ENCODE measurements around the gene GRIP1.
A peak's percentile ranks its signal among the peaks of the same experiment; 100 is the strongest.

Gene GRIP1

GRCh38 chr12:66380769-66381535 lies 297.9 kb downstream of the GRIP1 start:
- no peak for DNase-seq (ENCODE audit: low spot score)

GRCh38 chr12:66379616-66380015 lies 299.3 kb downstream of the GRIP1 start:
- no peak for DNase-seq (ENCODE audit: low spot score)

- DNase-seq (ENCODE audit: low spot score), result no peak
Observed at GRCh38 chr12:66375560-66375959, 303.3 kb downstream of the GRIP1 start.

GRCh38 chr12:66371982-66372381 lies 306.9 kb downstream of the GRIP1 start:
- no peak for DNase-seq (ENCODE audit: low spot score)

GRCh38 chr12:66367015-66367667 lies 311.7 kb downstream of the GRIP1 start:
- DNase-seq (ENCODE audit: low spot score), result no peak

- DNase-seq (ENCODE audit: low spot score), result no peak
Observed at GRCh38 chr12:66365718-66366490, 313.0 kb downstream of the GRIP1 start.

- DNase-seq (ENCODE audit: low spot score), result no peak
Observed at GRCh38 chr12:66361703-66362102, 317.2 kb downstream of the GRIP1 start.

GRCh38 chr12:66359300-66359699 lies 319.6 kb downstream of the GRIP1 start:
- DNase-seq (ENCODE audit: low spot score), result no peak

- no peak for DNase-seq (ENCODE audit: low spot score)
Observed at GRCh38 chr12:66354291-66354690, 324.6 kb downstream of the GRIP1 start.

GRCh38 chr12:66352899-66353298 lies 326.0 kb downstream of the GRIP1 start:
- DNase-seq (ENCODE audit: low spot score), result no peak

GRCh38 chr12:66352197-66352596 lies 326.7 kb downstream of the GRIP1 start:
- peak; percentile 54 for DNase-seq (ENCODE audit: low spot score)

- DNase-seq (ENCODE audit: low spot score), result no peak
Observed at GRCh38 chr12:66351301-66351700, 327.6 kb downstream of the GRIP1 start.

GRCh38 chr12:66345956-66346355 lies 332.9 kb downstream of the GRIP1 start:
- no peak for DNase-seq (ENCODE audit: low spot score)

GRCh38 chr12:66345212-66345611 lies 333.7 kb downstream of the GRIP1 start:
- no peak for DNase-seq (ENCODE audit: low spot score)

GRCh38 chr12:66341126-66341525 lies 337.8 kb downstream of the GRIP1 start:
- DNase-seq (ENCODE audit: low spot score), result no peak

- no peak for DNase-seq (ENCODE audit: low spot score)
Observed at GRCh38 chr12:66340131-66340530, 338.7 kb downstream of the GRIP1 start.

GRCh38 chr12:66337381-66338010 lies 341.4 kb downstream of the GRIP1 start:
- no peak for DNase-seq (ENCODE audit: low spot score)

- no peak for DNase-seq (ENCODE audit: low spot score)
Observed at GRCh38 chr12:66335746-66336145, 343.1 kb downstream of the GRIP1 start.

GRCh38 chr12:66331814-66332213 lies 347.1 kb downstream of the GRIP1 start:
- no peak for DNase-seq (ENCODE audit: low spot score)

GRCh38 chr12:66331016-66331415 lies 347.9 kb downstream of the GRIP1 start:
- no peak for DNase-seq (ENCODE audit: low spot score)

GRCh38 chr12:66329941-66330340 lies 348.9 kb downstream of the GRIP1 start:
- no peak for DNase-seq (ENCODE audit: low spot score)

- no peak for DNase-seq (ENCODE audit: low spot score)
Observed at GRCh38 chr12:66323017-66323416, 355.9 kb downstream of the GRIP1 start.

All from NAMALWA (cell line).